HL-60 (cell line): Measurements from ENCODE around the gene SLC25A10.
A peak's percentile ranks its signal among the peaks of the same experiment; 100 is the strongest.

Source experiments
- DNase-seq, 2 experiments: peaks; one replicate each; pipeline ENCODE4 v3.0.0-alpha.2; 2010 to 2020; ENCODE audit warnings: low read depth in 1 of 2, low spot score in 1 of 2
- H3K27ac ChIP-seq: fragments of 250-450 bp; sonication (Bioruptor Pico); replicated peaks from 2 replicates; pipeline ENCODE4 v1.5.1; 2020; ENCODE audit warnings: mild to moderate bottlenecking, moderate library complexity
- H3K27me3 ChIP-seq: fragments of 250-450 bp; sonication (Bioruptor Pico); 2 replicates; pipeline ENCODE4 v1.5.1; 2021; ENCODE audit warnings: mild to moderate bottlenecking, moderate library complexity; ENCODE audit not compliant: insufficient read depth, poor library complexity, severe bottlenecking
- H3K4me3 ChIP-seq: replicated peaks from 2 replicates; pipeline ENCODE4 v1.5.1; 2011; ENCODE audit warnings: mild to moderate bottlenecking, control low read depth, low read length; ENCODE audit not compliant: insufficient read depth
- GABPA ChIP-seq: IDR thresholded peaks from 2 replicates; pipeline ENCODE4 v1.6.1; 2012; ENCODE audit warnings: low read depth
- POLR2AphosphoS5 ChIP-seq: IDR thresholded peaks from 2 replicates; pipeline ENCODE4 v1.6.1; 2012; ENCODE audit warnings: low read depth
- SPI1 ChIP-seq: IDR thresholded peaks from 2 replicates; pipeline ENCODE4 v1.6.1; 2012; ENCODE audit warnings: low read depth, mild to moderate bottlenecking, borderline replicate concordance
- TF ChIP-seq, protein P1 (sequence below): IDR thresholded peaks from one replicate; pipeline ENCODE4 v1.5.1; 2011; ENCODE audit warnings: low read length, control low read depth, inconsistent platforms; ENCODE audit not compliant: insufficient read depth
- TF ChIP-seq, protein P2 (sequence below): IDR thresholded peaks from 2 replicates; pipeline ENCODE4 v1.6.1; 2012; ENCODE audit warnings: low read depth; ENCODE audit not compliant: insufficient replicate concordance

SLC25A10 gene

DNA sequence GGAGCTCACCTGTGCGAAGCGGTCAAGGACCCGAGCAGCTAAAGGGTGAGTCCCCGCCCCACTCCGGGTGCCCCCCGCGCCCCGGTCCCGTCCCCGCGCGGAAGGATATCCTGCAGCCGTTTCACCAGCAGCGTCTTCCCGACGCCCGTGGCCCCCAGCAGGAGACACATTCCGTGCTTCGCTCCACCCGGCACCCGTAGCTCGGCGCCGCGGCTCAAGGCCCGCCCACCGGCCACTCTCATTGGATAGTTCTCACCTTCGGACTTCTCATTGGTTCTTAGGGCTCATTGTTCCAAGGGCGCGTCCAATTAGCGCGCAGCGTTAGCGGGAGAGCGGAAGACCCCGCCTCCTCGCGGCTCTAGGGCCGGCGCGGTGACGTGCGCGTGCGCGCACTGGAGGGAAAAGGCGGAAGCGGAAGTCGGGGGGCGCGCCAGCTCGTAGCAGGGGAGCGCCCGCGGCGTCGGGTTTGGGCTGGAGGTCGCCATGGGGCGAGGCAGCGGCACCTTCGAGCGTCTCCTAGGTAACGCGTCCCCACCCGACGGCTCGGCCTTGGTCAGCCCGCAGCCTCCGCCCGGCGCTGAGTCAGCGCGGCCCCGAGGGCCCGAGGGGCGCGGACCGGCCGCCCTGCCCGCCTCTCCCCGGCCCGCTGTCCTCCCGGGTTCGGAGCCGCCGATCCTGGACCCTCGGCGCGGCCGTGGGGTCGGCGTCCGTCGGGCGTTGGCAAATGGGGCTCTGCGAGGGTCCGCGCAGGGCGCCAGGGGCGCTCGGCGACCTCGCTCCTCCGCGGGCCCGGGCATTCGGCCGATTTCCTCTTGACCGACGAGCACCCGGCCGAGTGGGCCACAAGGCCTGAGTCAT lies 28.3 kb upstream of the SLC25A10 start, which contains the start of the genes ARL16 and HGS:
TSS of gene ARL16 (minus strand) at position 214 of the 858 bp plus-strand sequence. CDS start at position 170, 44 bp downstream.
TSS of gene HGS (plus strand) at position 428 of the 858 bp plus-strand sequence. CDS start at position 484, 56 bp downstream.
- Histone ChIP-seq H3K27me3 (no peaks in the 10 kb centered on the region), H3K4me3 (peak within 1 kb of the TSS; percentile 97), H3K27ac (peak within 1 kb of the TSS; percentile 84)
- DNase-seq, result peak; percentile 98 to 99
- TF ChIP-seq POLR2AphosphoS5 (peak; percentile 9; the same call in 1 of the 2 replicates), GABPA (peak; percentile 80), SPI1 (peak; percentile 81)
- TF ChIP-seq, protein P1, sequence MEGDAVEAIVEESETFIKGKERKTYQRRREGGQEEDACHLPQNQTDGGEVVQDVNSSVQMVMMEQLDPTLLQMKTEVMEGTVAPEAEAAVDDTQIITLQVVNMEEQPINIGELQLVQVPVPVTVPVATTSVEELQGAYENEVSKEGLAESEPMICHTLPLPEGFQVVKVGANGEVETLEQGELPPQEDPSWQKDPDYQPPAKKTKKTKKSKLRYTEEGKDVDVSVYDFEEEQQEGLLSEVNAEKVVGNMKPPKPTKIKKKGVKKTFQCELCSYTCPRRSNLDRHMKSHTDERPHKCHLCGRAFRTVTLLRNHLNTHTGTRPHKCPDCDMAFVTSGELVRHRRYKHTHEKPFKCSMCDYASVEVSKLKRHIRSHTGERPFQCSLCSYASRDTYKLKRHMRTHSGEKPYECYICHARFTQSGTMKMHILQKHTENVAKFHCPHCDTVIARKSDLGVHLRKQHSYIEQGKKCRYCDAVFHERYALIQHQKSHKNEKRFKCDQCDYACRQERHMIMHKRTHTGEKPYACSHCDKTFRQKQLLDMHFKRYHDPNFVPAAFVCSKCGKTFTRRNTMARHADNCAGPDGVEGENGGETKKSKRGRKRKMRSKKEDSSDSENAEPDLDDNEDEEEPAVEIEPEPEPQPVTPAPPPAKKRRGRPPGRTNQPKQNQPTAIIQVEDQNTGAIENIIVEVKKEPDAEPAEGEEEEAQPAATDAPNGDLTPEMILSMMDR, result no peak
- TF ChIP-seq, protein P2, sequence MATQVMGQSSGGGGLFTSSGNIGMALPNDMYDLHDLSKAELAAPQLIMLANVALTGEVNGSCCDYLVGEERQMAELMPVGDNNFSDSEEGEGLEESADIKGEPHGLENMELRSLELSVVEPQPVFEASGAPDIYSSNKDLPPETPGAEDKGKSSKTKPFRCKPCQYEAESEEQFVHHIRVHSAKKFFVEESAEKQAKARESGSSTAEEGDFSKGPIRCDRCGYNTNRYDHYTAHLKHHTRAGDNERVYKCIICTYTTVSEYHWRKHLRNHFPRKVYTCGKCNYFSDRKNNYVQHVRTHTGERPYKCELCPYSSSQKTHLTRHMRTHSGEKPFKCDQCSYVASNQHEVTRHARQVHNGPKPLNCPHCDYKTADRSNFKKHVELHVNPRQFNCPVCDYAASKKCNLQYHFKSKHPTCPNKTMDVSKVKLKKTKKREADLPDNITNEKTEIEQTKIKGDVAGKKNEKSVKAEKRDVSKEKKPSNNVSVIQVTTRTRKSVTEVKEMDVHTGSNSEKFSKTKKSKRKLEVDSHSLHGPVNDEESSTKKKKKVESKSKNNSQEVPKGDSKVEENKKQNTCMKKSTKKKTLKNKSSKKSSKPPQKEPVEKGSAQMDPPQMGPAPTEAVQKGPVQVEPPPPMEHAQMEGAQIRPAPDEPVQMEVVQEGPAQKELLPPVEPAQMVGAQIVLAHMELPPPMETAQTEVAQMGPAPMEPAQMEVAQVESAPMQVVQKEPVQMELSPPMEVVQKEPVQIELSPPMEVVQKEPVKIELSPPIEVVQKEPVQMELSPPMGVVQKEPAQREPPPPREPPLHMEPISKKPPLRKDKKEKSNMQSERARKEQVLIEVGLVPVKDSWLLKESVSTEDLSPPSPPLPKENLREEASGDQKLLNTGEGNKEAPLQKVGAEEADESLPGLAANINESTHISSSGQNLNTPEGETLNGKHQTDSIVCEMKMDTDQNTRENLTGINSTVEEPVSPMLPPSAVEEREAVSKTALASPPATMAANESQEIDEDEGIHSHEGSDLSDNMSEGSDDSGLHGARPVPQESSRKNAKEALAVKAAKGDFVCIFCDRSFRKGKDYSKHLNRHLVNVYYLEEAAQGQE, result no peak

DNA sequence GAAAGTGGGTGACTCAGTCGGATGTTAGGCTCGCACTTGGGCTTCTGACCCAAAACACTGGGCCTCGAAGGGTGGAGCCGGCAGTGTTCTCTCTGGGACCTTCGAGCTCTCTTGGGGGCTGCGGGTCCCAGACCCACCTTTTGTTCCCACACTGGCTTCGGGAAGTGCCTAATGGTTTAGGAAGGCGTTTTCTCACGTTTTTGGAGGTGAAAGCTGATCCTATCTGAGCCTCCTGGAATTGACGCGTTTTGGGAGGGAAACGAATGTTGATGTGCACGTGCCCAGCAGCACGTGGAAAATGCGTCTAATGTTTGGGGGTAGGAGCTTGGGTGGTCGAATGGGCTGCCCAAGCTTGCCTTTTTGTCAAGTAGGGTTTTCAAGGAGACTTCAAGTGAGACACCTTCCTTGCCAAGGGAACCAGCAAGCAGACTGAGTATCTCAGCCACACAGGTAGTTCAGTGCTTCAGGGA lies 27.6 kb upstream of the SLC25A10 start:
- TF ChIP-seq GABPA (no peak), SPI1 (no peak), POLR2AphosphoS5 (no peak)
- TF ChIP-seq, protein P1, result no peak
- TF ChIP-seq, protein P2, result no peak
- no peak for DNase-seq
- Histone ChIP-seq H3K27ac (peak overlapping the region; percentile 84), H3K4me3 (peak overlapping the region; percentile 75), H3K27me3 (no peaks in the 10 kb centered on the region)

DNA sequence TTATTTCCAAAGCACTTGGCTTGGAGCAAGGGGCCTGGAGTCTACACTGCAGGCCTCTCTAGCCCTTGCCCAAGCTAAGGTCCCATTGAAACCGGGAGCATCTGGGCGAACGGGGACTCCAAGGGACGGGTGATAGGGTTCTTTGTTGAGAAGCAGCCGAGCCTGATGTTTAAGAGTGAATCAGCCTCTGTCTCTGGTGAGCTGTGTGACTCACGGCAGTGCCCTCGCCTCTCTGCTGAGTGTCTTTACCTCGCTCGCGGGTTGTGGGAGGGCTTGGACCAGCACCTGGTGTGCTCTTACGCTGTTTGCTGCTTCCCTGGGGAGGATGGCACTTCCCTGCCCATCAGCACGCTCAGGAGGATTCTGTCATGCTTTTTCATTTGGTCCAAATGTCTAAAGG lies 27.0 kb upstream of the SLC25A10 start:
- H3K27ac ChIP-seq, result peak overlapping the region; percentile 84
- TF ChIP-seq POLR2AphosphoS5, result no peak
- TF ChIP-seq SPI1, result no peak
- TF ChIP-seq GABPA, result no peak
- TF ChIP-seq, protein P2, result no peak
- TF ChIP-seq, protein P1, result no peak
- DNase-seq, result no peak
- no peaks in the 10 kb centered on the region for H3K27me3 ChIP-seq
- H3K4me3 ChIP-seq, result peak overlapping the region; percentile 75
